Endothelial cell of umbilical vein (primary cell): ENCODE measurements around the gene ARPC1A. TPM values are rescaled to one million over a fixed set of nuclear protein-coding genes. Genes with fewer than 3 reads are reported as not detected.

Experiments used
- BruUV-seq: library from RNA; stranded (reverse); fragments of 400-500 nt; replicated peaks from 2 replicates; lab custom pipeline; 2021; lab: Mats Ljungman, UMichigan
- CTCF ChIA-PET: fragments of 300-600, 350-600 bp; sonication (Branson Sonifier 250); formaldehyde crosslinking; loops from one replicate; lab custom pipeline; 2021; ENCODE audit warnings: antibody characterized with exemption, inconsistent platforms; lab: Charles Lee
- POLR2A ChIA-PET: fragments of 300-600, 350-600 bp; sonication (Branson Sonifier 250); formaldehyde crosslinking; loops from one replicate; lab custom pipeline; 2021; ENCODE audit warnings: antibody characterized with exemption, inconsistent platforms; lab: Charles Lee
- DNase-seq: peaks from one replicate; pipeline ENCODE4 v3.0.0-alpha.2; 2011; ENCODE audit warnings: low read depth, low spot score
- FAIRE-seq: peaks from 2 replicates; lab custom pipeline; 2011; peaks lifted over from hg19 to GRCh38; lab: Jason Lieb, UNC
- H2AFZ ChIP-seq: 2 replicates; pipeline ENCODE4 v1.6.0; 2012; ENCODE audit warnings: low read depth, low read length, control low read depth, inconsistent platforms
- H3K27ac ChIP-seq: 2 replicates; pipeline ENCODE4 v1.5.1; 2011; ENCODE audit warnings: low read depth, mild to moderate bottlenecking, control low read depth, low read length, moderate library complexity; ENCODE audit not compliant: insufficient read depth
- H3K27me3 ChIP-seq, 2 experiments: 2 replicates each; pipeline versions ENCODE4 v1.6.0 to v1.6.1; 2011; ENCODE audit warnings: low read length in 2 of 2, mixed read lengths in 1 of 2; ENCODE audit not compliant: control insufficient read depth in 2 of 2, insufficient read depth in 2 of 2
- H3K36me3 ChIP-seq, 2 experiments: 2 replicates in 1 of 2; 3 replicates in 1 of 2; pipeline ENCODE4 v1.5.1; 2011; ENCODE audit warnings: low read length in 2 of 2, mild to moderate bottlenecking in 1 of 2, moderate library complexity in 1 of 2; ENCODE audit not compliant: control insufficient read depth in 2 of 2, insufficient read depth in 2 of 2; ENCODE audit errors: extremely low read depth in 1 of 2
- H3K4me1 ChIP-seq: 3 replicates; pipeline ENCODE4 v1.5.1; 2011; ENCODE audit warnings: mild to moderate bottlenecking, low read length; ENCODE audit not compliant: control insufficient read depth, insufficient read depth; ENCODE audit errors: extremely low read depth
- H3K4me2 ChIP-seq: 2 replicates; pipeline ENCODE4 v1.6.1; 2011; ENCODE audit warnings: low read length, control low read depth, mixed read lengths; ENCODE audit not compliant: insufficient read depth
- H3K4me3 ChIP-seq, 3 experiments: fragments of 200-600 bp in 1 of 3; sonication (generic), shearing (Covaris generic) in 1 of 3; replicated peaks in 1 of 3; 2 replicates each; pipeline ENCODE4 v1.5.1; 2011 to 2016; ENCODE audit warnings: control low read depth in 3 of 3, low read length in 3 of 3, mild to moderate bottlenecking in 2 of 3, inconsistent platforms in 1 of 3, low read depth in 1 of 3, moderate library complexity in 1 of 3; ENCODE audit not compliant: insufficient read depth in 1 of 3
- H3K79me2 ChIP-seq: 2 replicates; pipeline ENCODE4 v1.6.0; 2012; ENCODE audit warnings: low read length, inconsistent platforms; ENCODE audit not compliant: control insufficient read depth, insufficient read depth
- H3K9ac ChIP-seq: replicated peaks from 2 replicates; pipeline ENCODE3; 2011; ENCODE audit warnings: low read length, control low read depth; ENCODE audit not compliant: insufficient read depth; ENCODE audit errors: extremely low read depth
- H3K9me1 ChIP-seq: replicated peaks from 3 replicates; pipeline ENCODE4 v1.6.0; 2011; ENCODE audit warnings: mild to moderate bottlenecking, low read length; ENCODE audit not compliant: control insufficient read depth, insufficient read depth; ENCODE audit errors: extremely low read depth
- H3K9me3 ChIP-seq: replicated peaks from 2 replicates; pipeline ENCODE4 v1.5.1; 2012; ENCODE audit warnings: low read length, inconsistent platforms; ENCODE audit not compliant: control insufficient read depth, insufficient read depth
- H4K20me1 ChIP-seq: replicated peaks from 2 replicates; pipeline ENCODE3; 2011; ENCODE audit warnings: mild to moderate bottlenecking, low read length; ENCODE audit not compliant: control insufficient read depth, insufficient read depth; ENCODE audit errors: extremely low read depth
- CTCF ChIP-seq, 2 donors: IDR thresholded peaks; 1 replicate in 1 of 2; 2 replicates in 1 of 2; pipeline ENCODE4 v1.5.1; 2011; ENCODE audit warnings: low read length in 2 of 2, mild to moderate bottlenecking in 2 of 2, moderate library complexity in 2 of 2, control low read depth in 1 of 2, inconsistent platforms in 1 of 2, low read depth in 1 of 2; ENCODE audit not compliant: insufficient read depth in 1 of 2; ENCODE audit errors: extremely low read depth in 1 of 2
- EZH2 ChIP-seq: IDR thresholded peaks from 2 replicates; pipeline ENCODE4 v1.6.1; 2012; ENCODE audit warnings: borderline replicate concordance, low read depth, mild to moderate bottlenecking, moderate library complexity, low read length, inconsistent platforms; ENCODE audit not compliant: severe bottlenecking
- FOS ChIP-seq: IDR thresholded peaks from 2 replicates; pipeline ENCODE4 v1.6.1; 2011; ENCODE audit warnings: mild to moderate bottlenecking, low read length, moderate library complexity, borderline replicate concordance; ENCODE audit not compliant: insufficient read depth
- GATA2 ChIP-seq: IDR thresholded peaks from 2 replicates; pipeline ENCODE4 v1.7.0; 2011; ENCODE audit warnings: low read depth, mild to moderate bottlenecking, moderate library complexity, mixed read lengths, low read length; ENCODE audit not compliant: insufficient read length, insufficient read depth
- JUN ChIP-seq: IDR thresholded peaks from 2 replicates; pipeline ENCODE4 v1.6.1; 2011; ENCODE audit warnings: borderline replicate concordance, low read depth; ENCODE audit not compliant: insufficient read length, insufficient read depth
- MAX ChIP-seq: IDR thresholded peaks from 2 replicates; pipeline ENCODE4 v1.6.1; 2011; ENCODE audit not compliant: insufficient read depth, insufficient read length
- MYC ChIP-seq: IDR thresholded peaks from one replicate; pipeline ENCODE4 v1.6.1; 2011; ENCODE audit warnings: mild to moderate bottlenecking, low read depth, low read length
- POLR2A ChIP-seq: IDR thresholded peaks from 2 replicates; pipeline ENCODE4 v1.6.1; 2012; ENCODE audit warnings: low read depth, mild to moderate bottlenecking, control low read depth, low read length
- POLR2AphosphoS5 ChIP-seq: IDR thresholded peaks from 2 replicates; pipeline ENCODE4 v1.6.1; 2012; ENCODE audit warnings: low read depth, mild to moderate bottlenecking, control low read depth, low read length, moderate library complexity; ENCODE audit not compliant: insufficient read depth
- dilution Hi-C: fragments of 300-500 bp; cut with MboI; formaldehyde crosslinking; loops from one replicate; pipeline ENCODE4 v1.15.0; 2019; ENCODE audit warnings: low sequenced_read_pairs; ENCODE audit not compliant: extremely low pct_ligation_motif_present
- intact Hi-C: fragments of 100-400 bp; cut with micrococcal nuclease; formaldehyde crosslinking; loops from one replicate; pipeline ENCODE4 v1.10.0; 2022
- polyA plus RNA-seq, 4 experiments: library from polyadenylated mRNA; depleted of rRNA in 3 of 4; stranded (reverse) in 3 of 4; unstranded in 1 of 4; fragments of >200 nt; gene quantifications; 2 replicates each; pipeline versions ENCODE4 v1.2.1 to v1.2.3, GENCODE V29; 2011 to 2012; ENCODE audit warnings: missing spikeins in 1 of 4
- total RNA-seq: library from RNA; stranded (reverse); gene quantifications from 2 replicates; pipeline ENCODE4 v1.2.3, GENCODE V29; 2021

ARPC1A gene
- total and polyA plus RNA-seq, 2 donors (not counting 3 experiments of a cell fraction or from before 2014, with no cell fraction given) = 200 to 243 TPM

GRCh38 chr7:99392659-99393354 lies 67.1 kb downstream of the ARPC1A start:
- H3K4me2 ChIP-seq = peak overlapping the region; percentile 21
- POLR2A ChIA-PET = no interaction called here

More at GRCh38 chr7:99392659-99393354, 67.1 kb downstream of the ARPC1A start:
- no peaks in the 10 kb centered on the region for H3K9me3 ChIP-seq
- H3K27ac ChIP-seq = peak overlapping the region; percentile 31
- FAIRE-seq (peak; percentile 88), DNase-seq (peak; percentile 50)
- BruUV-seq = no TSS peak
- dilution Hi-C loops = no loop called here
- H3K36me3 ChIP-seq = peaks cover 23 to 51% of the 10 kb centered on the region in 2 experiments
- H3K79me2 ChIP-seq = peaks cover 5% of the 10 kb centered on the region
- CTCF ChIA-PET = interaction anchor here (0.9 to 3.7 kb wide), 2 partner anchors 8 to 28 kb away, joined by 3 to 11 read pairs; no protein-coding TSS in a partner anchor
- H4K20me1 ChIP-seq = no peaks in the 10 kb centered on the region
- TF ChIP-seq POLR2A (peak; percentile 35), POLR2AphosphoS5 (peak; percentile 61), FOS (no peak), CTCF (IDR thresholded peaks at IDR 0.05; ENCODE audit: extremely low read depth in 1 of 2, insufficient read depth in 1 of 2, low read depth in 1 of 2, low read length in 2 of 2) (no peak), MAX (no peak), GATA2 (no peak), EZH2 (no peak), MYC (no peak), JUN (no peak)
- no peak overlapping the region for H3K9ac ChIP-seq
- peak overlapping the region in 1 of 3 experiments; percentile 40 for H3K4me3 ChIP-seq
- no peaks in the 10 kb centered on the region for H3K27me3 ChIP-seq
- H3K9me1 ChIP-seq = no peaks in the 10 kb centered on the region
- H2AFZ ChIP-seq = no peak overlapping the region
- peaks cover 16% of the 10 kb centered on the region for H3K4me1 ChIP-seq
- intact Hi-C loops = loop anchor here (2.0 kb wide), 1 partner anchor 14 kb away; no protein-coding TSS in a partner anchor
